GM19193 (cell line): ENCODE data around the gene LARP7.

ENCODE experiments used
- POLR2A ChIP-seq: IDR thresholded peaks from 4 replicates; pipeline ENCODE4 v1.6.1; 2011; ENCODE audit not compliant: insufficient read depth, insufficient read length; ENCODE audit errors: extremely low read depth

Gene LARP7

DNA sequence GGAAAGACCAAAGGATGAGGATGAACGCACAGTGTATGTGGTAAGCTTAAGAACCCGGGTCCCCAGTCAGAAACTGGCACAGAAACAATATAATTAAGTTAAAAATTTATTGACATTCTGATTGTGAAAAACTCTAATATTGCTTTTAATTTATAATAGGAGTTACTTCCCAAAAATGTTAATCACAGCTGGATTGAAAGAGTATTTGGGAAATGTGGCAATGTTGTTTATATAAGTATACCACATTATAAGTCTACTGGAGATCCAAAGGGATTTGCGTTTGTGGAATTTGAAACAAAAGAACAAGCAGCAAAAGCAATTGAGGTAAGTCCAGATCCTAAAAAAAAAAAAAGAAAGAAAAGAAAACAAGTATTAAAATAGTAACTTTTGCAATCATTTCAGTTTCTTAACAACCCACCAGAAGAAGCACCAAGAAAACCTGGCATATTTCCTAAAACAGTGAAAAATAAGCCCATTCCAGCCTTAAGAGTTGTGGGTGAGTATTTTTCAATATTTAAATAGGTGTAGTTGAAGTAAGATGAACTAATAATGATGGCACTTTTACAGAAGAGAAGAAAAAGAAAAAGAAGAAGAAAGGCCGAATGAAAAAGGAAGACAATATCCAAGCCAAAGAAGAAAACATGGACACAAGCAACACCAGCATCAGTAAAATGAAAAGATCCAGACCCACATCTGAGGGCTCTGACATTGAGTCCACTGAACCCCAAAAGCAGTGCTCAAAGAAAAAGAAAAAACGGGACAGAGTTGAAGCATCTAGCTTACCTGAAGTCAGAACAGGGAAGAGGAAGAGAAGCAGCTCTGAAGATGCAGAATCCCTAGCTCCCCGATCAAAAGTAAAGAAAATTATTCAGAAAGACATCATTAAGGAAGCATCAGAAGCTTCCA, 9.9 kb downstream of the LARP7 start:
- no peak for TF ChIP-seq POLR2A

DNA sequence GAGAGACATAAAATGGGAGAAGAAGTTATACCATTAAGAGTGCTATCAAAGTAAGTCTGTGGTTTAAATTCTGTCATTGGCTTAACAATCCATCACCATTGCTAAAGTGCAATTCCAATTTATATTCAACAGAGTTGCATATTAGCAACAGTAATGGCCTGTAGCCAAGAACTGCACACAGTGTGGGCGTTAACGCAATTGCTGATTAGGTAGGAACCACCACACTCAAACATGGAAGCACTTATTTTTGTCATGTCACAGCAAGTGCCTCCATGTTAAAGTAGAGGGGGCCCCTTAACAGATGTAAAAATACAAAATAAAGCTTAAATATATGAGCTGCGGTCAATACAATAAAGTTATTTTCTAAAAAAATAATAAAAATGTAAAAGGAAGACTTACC, 10.8 kb downstream of the LARP7 start:
- TF ChIP-seq POLR2A, result no peak

DNA sequence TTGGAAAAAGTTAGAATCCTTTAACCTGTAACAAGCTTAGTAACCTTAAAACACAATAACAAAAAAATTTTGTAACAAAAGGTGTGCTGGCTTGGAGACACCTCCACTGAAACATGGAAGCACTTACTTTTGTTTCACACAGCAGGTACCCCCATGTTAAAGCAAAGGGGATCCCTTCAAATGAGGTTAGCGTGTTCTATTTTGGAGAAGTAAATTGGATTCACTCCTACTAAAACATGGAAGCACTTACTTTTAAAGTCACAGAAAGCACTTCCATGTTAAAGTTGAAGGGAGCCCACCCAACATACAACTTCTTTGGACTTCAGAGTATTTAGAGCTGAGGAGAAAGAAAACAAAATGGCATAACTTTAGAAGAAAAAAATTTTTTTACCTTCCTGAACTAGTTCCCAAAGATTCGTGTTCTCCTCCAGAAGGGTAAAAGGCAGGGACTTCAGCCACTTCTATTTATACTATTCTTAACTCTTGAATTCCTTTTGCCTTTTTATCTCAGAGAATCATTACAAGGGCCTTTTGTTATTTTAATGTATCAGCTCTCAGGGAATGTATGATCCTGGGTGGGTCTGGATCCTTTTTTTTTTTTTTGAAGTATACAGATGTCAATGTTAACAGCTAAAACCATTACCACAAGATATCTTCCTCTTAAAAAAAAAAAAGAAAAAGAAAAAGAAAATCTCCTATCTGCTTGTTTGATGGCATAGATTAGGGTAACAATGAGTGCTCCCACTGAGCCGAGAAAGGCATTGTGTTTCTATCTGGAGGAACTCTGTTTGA, 11.5 kb downstream of the LARP7 start:
- no peak for TF ChIP-seq POLR2A

DNA sequence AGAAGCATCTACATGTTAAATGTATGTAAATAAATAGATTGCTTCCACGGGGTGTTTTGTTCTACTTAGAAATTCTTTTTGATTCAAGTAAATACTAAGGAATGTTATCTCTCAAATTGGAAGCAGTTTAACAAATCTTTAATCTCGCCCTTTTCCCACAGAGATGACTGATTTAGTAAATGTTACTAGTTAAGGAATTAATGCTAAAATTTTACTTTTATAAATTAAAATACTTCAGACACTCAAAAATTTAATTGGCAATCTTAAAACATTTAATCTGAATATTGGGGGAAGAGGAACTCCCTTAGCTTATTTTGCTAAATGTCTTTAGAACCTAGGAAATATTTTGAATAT, 12.1 kb downstream of the LARP7 start:
- no peak for TF ChIP-seq POLR2A

DNA sequence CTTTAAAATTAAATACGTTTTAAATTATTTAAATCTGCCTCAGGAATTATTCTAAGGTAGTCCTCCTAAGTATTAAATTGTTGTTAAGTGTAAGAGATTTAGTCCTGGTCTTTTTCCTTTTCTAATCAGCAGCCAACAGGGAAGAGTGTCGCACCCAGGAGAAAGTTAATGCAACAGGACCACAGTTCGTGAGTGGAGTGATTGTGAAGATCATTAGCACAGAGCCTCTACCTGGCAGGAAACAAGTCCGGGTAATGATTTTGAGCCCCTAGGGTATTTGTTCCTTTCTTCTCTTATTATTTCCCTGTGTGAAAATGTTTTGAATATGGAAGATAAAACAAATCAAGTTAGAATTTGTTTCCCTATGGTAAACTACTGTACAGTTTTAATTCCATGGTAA, 13.4 kb downstream of the LARP7 start:
- TF ChIP-seq POLR2A, result no peak

DNA sequence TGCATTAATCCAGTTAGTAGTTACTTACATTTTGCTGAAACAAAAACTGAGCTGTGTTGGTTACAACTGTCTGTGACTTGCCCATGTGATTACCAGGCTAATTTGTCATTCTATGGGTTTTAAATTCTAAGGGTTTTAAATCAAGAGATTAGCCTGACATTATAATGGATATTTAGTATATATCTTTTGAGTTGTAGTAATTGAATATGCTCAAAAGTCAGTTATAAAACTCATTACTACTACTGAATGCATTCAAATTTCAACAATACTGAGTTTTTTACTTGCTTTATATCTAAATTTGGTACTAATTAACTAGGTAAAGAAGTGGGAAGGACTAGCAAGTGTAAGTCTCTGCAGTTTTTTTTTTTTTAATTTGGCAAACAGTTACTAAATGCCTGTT, 14.7 kb downstream of the LARP7 start:
- TF ChIP-seq POLR2A, result no peak

DNA sequence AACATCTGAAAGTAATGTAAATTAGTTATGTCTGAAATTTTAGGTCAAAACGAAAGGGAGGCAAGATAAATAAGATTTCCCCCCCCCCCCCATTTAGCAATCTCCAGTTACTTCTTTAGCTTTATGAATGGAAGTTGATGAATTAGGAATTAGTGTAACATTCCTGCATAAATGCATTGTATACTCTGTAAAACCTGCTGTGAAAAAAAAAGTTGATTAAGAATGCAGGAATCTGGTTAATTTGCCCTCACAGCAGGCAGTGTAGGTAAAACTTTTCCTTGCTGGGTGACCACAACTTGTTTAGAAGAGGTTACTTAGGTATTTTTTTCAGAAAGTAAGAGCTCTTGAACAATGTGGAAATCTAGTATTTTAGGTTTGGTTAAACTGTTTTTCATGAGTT, 15.3 kb downstream of the LARP7 start:
- TF ChIP-seq POLR2A, result no peak

DNA sequence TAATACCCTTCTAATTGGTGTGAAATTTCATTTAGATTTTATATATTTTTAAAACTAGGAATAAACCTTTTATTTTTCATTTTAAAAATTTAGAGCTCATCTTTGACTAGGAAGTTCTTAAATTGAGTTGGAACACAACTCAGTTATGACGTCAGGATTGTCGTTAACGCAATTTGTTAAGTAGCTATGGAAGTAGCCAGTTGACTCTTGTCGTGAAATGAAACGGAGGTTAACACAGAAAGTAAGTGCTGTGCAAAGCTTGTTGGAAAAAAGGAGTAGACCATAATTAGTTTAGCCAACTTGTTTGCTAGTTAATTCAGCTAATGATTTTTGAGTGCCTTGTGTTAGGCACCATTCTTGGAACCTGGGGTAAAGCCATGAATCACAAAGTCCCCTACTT, 18.3 kb downstream of the LARP7 start:
- no peak for TF ChIP-seq POLR2A

DNA sequence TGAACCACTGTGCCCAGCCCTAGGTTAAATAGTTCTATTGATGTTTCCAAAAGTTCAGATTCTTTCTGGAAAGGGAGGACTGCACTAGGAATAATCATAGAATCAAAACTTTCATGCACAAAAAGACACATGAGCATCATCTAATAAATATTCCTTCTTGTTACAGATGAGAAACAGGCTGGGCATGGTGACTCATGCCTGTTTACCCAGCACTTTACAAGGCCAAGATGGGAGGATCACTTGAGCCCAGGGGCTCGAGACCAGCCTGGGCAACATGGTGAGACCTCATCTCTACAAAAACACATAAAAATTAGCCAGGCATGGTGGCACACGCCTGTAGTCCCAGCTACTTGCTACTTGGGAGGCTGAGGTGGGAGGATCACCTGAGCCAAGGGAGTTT, 27.7 kb downstream of the LARP7 start:
- TF ChIP-seq POLR2A, result no peak

DNA sequence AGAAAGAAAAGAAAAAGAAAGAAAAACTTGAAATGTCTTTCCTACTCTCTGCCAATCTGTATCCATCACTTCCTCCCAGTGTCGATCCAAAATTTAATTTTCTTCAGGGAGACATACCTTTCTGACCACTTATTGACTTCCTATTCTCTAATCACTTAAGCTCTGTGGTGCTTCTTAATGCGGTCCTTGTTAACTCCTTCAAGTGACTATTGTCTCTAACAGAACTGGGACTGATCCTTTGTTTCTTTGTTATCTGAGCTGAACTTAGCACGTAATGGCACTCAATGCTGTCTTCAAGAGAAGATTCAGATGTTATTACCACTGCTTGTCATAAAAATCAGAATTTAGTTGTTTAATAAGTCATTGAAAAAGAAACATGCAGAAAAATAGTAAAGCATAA, 31.2 kb downstream of the LARP7 start:
- TF ChIP-seq POLR2A, result no peak

DNA sequence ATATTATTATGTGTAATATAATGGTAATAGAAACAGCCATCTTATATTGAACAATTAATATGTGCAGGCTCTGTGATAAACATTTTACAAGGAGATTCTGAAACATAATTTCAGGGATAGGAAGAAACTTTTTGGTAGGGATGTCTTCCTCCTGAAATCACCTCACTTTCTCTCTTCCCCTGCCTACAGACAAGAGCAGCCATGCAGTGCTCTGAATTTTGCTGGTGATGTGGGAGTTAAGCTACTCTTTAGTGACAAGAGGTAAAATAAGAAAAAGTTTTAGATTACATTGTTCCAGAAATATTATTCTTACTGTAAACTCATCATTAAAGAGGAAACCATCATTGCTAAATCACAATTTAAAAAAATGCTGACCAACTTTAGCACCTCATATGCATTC, 36.1 kb downstream of the LARP7 start:
- no peak for TF ChIP-seq POLR2A

DNA sequence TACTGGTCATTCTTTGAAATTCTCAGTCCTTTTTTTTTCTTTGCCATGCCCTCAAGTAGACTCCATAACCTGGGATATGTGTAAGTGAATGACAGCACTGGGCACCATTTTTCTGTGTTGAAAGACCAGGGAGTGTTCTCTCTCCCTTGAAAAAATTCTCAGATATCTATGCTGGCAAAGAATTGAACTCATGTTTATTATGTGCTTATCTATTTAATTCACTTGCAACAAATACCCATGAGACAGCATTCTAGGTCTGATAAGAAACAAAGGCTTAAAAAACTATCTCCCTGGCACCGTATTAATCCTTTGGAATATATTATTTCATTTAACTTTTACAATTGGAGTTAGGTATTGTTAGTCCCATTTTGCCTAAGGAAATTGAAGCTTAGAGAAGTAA, 36.7 kb downstream of the LARP7 start:
- TF ChIP-seq POLR2A, result no peak

DNA sequence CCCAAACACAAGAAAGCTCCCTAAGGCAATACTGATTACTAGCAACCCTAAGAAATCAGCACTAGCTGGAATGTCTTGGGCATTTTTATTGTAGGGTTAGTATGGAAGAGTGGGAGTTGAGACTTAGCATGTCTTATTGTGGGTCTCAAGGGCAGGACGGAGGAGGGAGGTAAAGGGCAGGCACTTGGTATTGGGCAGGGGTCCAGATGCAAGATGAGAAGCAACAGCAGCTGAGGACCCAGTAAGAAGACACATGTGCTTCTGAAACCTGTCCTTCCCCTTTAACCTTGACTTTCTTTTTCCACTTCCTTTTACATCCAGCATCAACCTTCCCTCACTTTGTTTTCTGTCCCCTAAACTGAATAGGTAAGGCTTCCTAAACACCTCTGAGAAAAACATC, 37.4 kb downstream of the LARP7 start:
- no peak for TF ChIP-seq POLR2A

DNA sequence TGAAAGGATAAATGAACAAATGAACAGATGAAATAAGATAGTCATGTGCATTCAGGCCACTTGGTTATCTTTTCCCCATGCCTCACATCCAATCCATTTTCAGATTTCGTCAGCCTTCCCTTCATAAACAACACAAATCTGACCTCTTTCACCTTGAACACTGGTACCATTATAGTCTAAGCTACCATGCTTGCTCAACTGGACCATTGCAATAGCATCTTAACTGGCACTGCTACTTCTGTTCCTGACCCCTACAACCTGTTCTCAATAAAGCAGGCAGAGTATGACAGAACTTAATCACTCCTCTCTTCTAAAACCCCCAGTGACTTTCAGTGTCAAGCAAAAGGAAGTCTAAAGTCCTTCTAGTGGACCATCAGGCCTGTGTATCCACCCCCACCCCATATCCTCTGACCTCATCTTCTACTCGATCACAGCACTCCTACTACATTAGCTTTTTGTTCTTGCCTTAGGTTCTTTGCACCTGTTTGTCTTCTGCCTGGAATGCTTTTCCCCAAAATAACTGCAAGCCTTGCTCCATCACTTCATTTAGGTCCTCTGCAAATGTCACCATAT, 40.7 kb downstream of the LARP7 start:
- no peak for TF ChIP-seq POLR2A

DNA sequence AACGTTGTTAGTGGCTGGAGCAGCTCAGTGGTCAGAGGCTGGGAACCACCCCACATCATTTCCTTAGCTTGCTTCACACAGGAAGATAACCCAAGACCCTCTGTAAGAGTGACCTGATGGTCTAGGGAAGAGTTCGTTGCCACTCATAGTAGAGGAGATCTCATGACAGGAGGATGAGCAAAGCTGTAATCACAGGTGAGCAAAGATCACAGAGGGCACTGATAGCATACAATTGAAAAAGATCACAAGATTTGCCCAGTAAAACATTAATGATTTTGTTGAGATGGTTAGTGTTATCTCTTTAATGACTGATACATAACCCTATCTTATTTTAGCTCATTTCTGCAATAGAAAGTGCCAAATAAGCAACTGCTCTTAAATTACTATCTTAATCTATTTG, 44.1 kb downstream of the LARP7 start:
- no peak for TF ChIP-seq POLR2A

DNA sequence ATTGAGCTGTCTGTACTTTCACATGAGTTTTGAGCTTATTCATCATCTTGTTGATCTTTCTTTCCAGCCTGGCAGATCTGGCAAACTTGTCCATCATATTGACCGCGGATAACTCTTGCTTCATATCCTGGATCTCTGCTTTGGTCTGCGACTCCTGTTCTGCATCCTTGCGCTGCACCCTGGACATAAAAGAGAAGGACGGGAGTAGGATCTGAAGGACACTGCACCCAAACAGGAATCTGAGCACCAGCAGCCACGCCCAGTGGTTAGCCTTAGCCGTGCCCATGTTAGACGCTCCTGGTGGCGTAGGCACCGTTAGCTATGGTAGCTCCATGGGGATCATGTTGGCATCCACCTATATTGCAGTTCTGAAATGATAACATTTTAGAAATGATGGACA, 56.6 kb downstream of the LARP7 start:
- no peak for TF ChIP-seq POLR2A
